K562 (cell line): Measurements from ENCODE around the gene MINK1. TPM values are rescaled to one million over a fixed set of nuclear protein-coding genes. Genes with fewer than 3 reads are reported as not detected.
"Not testable (repeated sequence)": the region's sequence is repeated elsewhere in the genome, so short reads cannot be mapped to it uniquely, and the experiment has no call there.

Experiments
- ATAC-seq: fragments of 200-7000 bp; cut with Tn5 transposase; 3 replicates; pipeline ENCODE4 v1.9.1; 2020; ENCODE audit warnings: moderate library complexity
- BruUV-seq: library from RNA; stranded (reverse); fragments of 400-500 nt; replicated peaks from 2 replicates; lab custom pipeline; 2021; lab: Mats Ljungman, UMichigan
- CTCF ChIA-PET: fragments of 300-600 bp; formaldehyde crosslinking; extraction: SDS; loops from one replicate; lab custom pipeline; 2021; ENCODE audit warnings: low intra/inter-chr PET ratio; lab: Yijun Ruan, JAX
- POLR2A ChIA-PET: fragments of 300-600, 350-650 bp; sonication (Branson Sonifier 250); formaldehyde crosslinking; extraction: SDS; loops from one replicate; lab custom pipeline; 2021; ENCODE audit warnings: antibody characterized with exemption, inconsistent platforms; lab: Yijun Ruan, JAX
- DNase-seq, 4 experiments: peaks; one replicate each; pipeline versions ENCODE4 v3.0.0 to v3.0.0-alpha.2; 2011 to 2018; ENCODE audit warnings: low spot score in 3 of 4, mixed read lengths in 3 of 4; ENCODE audit errors: extremely low read depth in 1 of 4
- FAIRE-seq: peaks from 2 replicates; lab custom pipeline; 2011; peaks lifted over from hg19 to GRCh38; lab: Jason Lieb, UNC
- H2AFZ ChIP-seq: 2 replicates; pipeline ENCODE4 v1.6.0; 2011; ENCODE audit warnings: low read depth, low read length, control low read depth, inconsistent platforms
- H3K27ac ChIP-seq: fragments of 200-600 bp; 3 replicates; pipeline ENCODE4 v1.8.0; 2011; ENCODE audit warnings: low read depth, mild to moderate bottlenecking, control low read depth, inconsistent platforms, low read length, moderate library complexity, mixed read lengths; ENCODE audit errors: extremely low read depth
- H3K27me3 ChIP-seq, 2 experiments: fragments of 300-600 bp in 1 of 2; 2 replicates in 1 of 2; 3 replicates in 1 of 2; pipeline versions ENCODE4 v1.6.0 to v1.8.0; 2011; ENCODE audit warnings: inconsistent platforms in 2 of 2, low read length in 2 of 2, mild to moderate bottlenecking in 1 of 2, mixed read lengths in 1 of 2, moderate library complexity in 1 of 2; ENCODE audit not compliant: control insufficient read depth in 2 of 2, insufficient read depth in 2 of 2
- H3K36me3 ChIP-seq: fragments of 300-600 bp; 3 replicates; pipeline ENCODE4 v1.8.0; 2011; ENCODE audit warnings: mild to moderate bottlenecking, low read length, inconsistent platforms; ENCODE audit not compliant: control insufficient read depth, insufficient read depth
- H3K4me1 ChIP-seq, 2 experiments: fragments of 200-600 bp in 1 of 2; replicated peaks in 1 of 2; 2 replicates in 1 of 2; 3 replicates in 1 of 2; pipeline versions ENCODE4 v1.5.1 to v1.8.0; 2011; ENCODE audit warnings: inconsistent platforms in 2 of 2, low read length in 2 of 2, mild to moderate bottlenecking in 1 of 2, mixed read lengths in 1 of 2, moderate library complexity in 1 of 2; ENCODE audit not compliant: control insufficient read depth in 2 of 2, insufficient read depth in 2 of 2
- H3K4me2 ChIP-seq: 2 replicates; pipeline ENCODE4 v1.6.1; 2011; ENCODE audit warnings: low read length, control low read depth, inconsistent platforms, mixed read lengths; ENCODE audit not compliant: insufficient read depth
- H3K4me3 ChIP-seq: fragments of 200-600 bp; sonication (generic), shearing (Covaris generic); 2 replicates; pipeline ENCODE4 v1.5.1; 2016; ENCODE audit warnings: control low read depth, inconsistent platforms
- H3K79me2 ChIP-seq: fragments of 200-600 bp; 3 replicates; pipeline ENCODE4 v1.8.0; 2011; ENCODE audit warnings: low read length, inconsistent platforms; ENCODE audit not compliant: control insufficient read depth, insufficient read depth
- H3K9ac ChIP-seq, 2 experiments: 2 replicates each; pipeline versions ENCODE4 v1.6.0 to v1.6.1; 2011; ENCODE audit warnings: low read depth in 2 of 2, low read length in 2 of 2, control low read depth in 1 of 2, inconsistent platforms in 1 of 2, mild to moderate bottlenecking in 1 of 2, mixed read lengths in 1 of 2; ENCODE audit not compliant: insufficient read depth in 1 of 2
- H3K9me1 ChIP-seq: one replicate; pipeline ENCODE4 v1.6.0; 2011; ENCODE audit warnings: inconsistent platforms, mild to moderate bottlenecking, low read length, moderate library complexity; ENCODE audit not compliant: control insufficient read depth, insufficient read depth
- H3K9me3 ChIP-seq: replicated peaks from 2 replicates; pipeline ENCODE4 v1.5.1; 2011; ENCODE audit warnings: low read depth, low read length, inconsistent platforms; ENCODE audit not compliant: control insufficient read depth, insufficient read depth
- H4K20me1 ChIP-seq: replicated peaks from 2 replicates; pipeline ENCODE4 v1.6.1; 2011; ENCODE audit warnings: low read length, inconsistent platforms, mixed read lengths; ENCODE audit not compliant: control insufficient read depth, insufficient read depth
- NFIC ChIP-seq: fragments of 450-650 bp; IDR thresholded peaks from 2 replicates; pipeline ENCODE4 v1.6.1; 2017; ENCODE audit warnings: mild to moderate bottlenecking, inconsistent platforms
- ZNF121 ChIP-seq: sonication (generic); formaldehyde crosslinking; conservative IDR thresholded peaks from 2 replicates; pipeline ENCODE4 v1.8.0; 2022; ENCODE audit warnings: missing genetic modification reagents
- ZNF583 ChIP-seq: fragments of 250-450 bp; sonication (Bioruptor Pico); IDR thresholded peaks from 2 replicates; pipeline ENCODE4 v1.4.0; 2020
- WGBS: fragments of 100-300 bp; shearing (Covaris generic); methylation state at CpG from one replicate; pipeline ENCODE4 v1.1.6; 2016; ENCODE audit warnings: low coverage, mixed read lengths; ENCODE audit not compliant: insufficient coverage; ENCODE audit errors: missing lambda C conversion rate; 5-methylcytosine and 5-hydroxymethylcytosine counted together
- in situ Hi-C: fragments of 300-500 bp; cut with MboI; formaldehyde crosslinking; loops from 4 replicates; pipeline ENCODE4 v1.15.0; 2018; ENCODE audit warnings: inconsistent platforms, mixed read lengths
- intact Hi-C: fragments of 100-400 bp; cut with micrococcal nuclease; formaldehyde crosslinking; loops from 2 replicates; pipeline ENCODE4 v1.14.2; 2022
- polyA plus RNA-seq, 8 experiments: library from polyadenylated mRNA; depleted of rRNA in 4 of 8; stranded (reverse) in 5 of 8; unstranded in 3 of 8; fragments of >200 nt; fragmentation: Nextera tagmentation in 2 of 8; fragmentation: Illumina TruSeq in 1 of 8; extraction: Ambion mirVana in 2 of 8; extraction: Trizol in 1 of 8; gene quantifications; 2 replicates each; pipeline versions ENCODE4 v1.2.1 to v1.2.3, GENCODE V29; 2011 to 2014; ENCODE audit warnings: inconsistent platforms in 1 of 8, missing spikeins in 1 of 8
- total RNA-seq, 7 experiments: library from RNA; depleted of rRNA in 6 of 7; stranded (reverse); fragments of >200 nt in 6 of 7; fragmentation: Illumina TruSeq in 2 of 7; extraction: Trizol in 2 of 7; gene quantifications; 2 replicates each; pipeline versions ENCODE4 v1.2.1 to v1.2.3, GENCODE V29; 2011 to 2021; ENCODE audit warnings: low replicate concordance in 1 of 7

Gene MINK1
- total and polyA plus RNA-seq, 9 of the 15 experiments (the other 6 are each of a cell fraction or from before 2014, with no cell fraction given) = 0.11 to 54.2 (median 14.9) TPM

DNA sequence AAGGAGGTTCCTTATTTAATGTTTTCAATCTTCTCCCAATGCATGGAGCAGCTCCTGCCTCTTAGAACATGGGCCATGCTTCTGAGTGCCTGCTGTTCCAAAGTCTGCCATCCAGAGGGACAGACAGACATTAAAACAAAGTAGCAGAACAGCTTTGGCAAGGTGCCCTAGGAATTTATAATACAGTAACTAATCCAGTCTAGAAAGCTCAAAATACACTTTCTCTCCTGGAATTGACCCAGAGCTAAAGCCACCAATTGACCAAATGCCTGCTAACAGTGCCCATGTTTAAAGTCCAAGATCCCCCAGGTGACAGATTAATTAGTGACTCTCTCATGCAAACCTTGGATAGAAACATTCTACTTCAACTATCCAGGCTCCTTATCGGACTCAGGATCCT lies 80.9 kb downstream of the MINK1 start:
- H2AFZ ChIP-seq = no peak overlapping the region

DNA sequence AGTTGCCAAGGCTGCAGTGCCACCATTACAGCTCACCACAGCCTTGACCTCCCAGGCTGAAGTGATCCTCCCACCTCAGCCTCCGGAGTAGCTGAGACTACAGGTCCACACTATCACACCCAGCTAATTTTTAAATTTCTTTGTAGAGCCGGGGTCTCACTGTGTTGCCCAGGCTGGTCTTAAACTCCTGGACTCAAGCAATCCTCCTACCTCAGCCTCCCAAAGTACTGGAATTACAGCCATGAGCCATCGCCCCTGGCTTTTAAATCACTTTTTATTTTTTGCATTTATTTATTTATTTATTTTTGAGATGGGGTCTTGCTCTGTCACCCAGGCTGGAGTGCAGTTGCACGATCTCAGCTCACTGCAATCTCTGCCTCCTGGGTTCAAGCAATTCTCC lies 81.4 kb downstream of the MINK1 start:
- in situ Hi-C loops = loop anchor here (10.0 kb wide), 1 partner anchor 150 kb away; no protein-coding TSS in a partner anchor
- H3K9me1 ChIP-seq, intact Hi-C loops, H3K4me3 ChIP-seq, H3K79me2 ChIP-seq, BruUV-seq, H3K4me1 ChIP-seq, H3K9me3 ChIP-seq, H3K4me2 ChIP-seq, ATAC-seq, H4K20me1 ChIP-seq, DNase-seq, H3K27me3 ChIP-seq, H3K36me3 ChIP-seq, CTCF ChIA-PET, H2AFZ ChIP-seq, H3K9ac ChIP-seq, FAIRE-seq: not testable (repeated sequence)
- POLR2A ChIA-PET = interaction anchor here (0.6 kb wide), 1 partner anchor 52 kb away, joined by 3 read pairs; no protein-coding TSS in a partner anchor
- 40% methylated on average over 3 of the region's 4 CpGs for WGBS
- peak; percentile 32; the same call in 1 of the 2 replicates for TF ChIP-seq ZNF121
- TF ChIP-seq, all 486 proteins: peak for 1; not testable (repeated sequence) for 485
- not testable (repeated sequence) for H3K27ac ChIP-seq

More for the DNA sequence above, 80.9 kb downstream of the MINK1 start:
- intact Hi-C loops (no loop called here), in situ Hi-C loops (loop anchor here (10.0 kb wide), 1 partner anchor 151 kb away; no protein-coding TSS in a partner anchor)
- no peaks in the 10 kb centered on the region for H3K79me2 ChIP-seq
- H3K4me2 ChIP-seq = no peak overlapping the region
- ATAC-seq (no peak), DNase-seq (no peak), FAIRE-seq (no peak)
- H3K4me1 ChIP-seq = peaks cover 0 to 5% of the 10 kb centered on the region in 2 experiments; a peak in 4 of 5 replicates
- CTCF ChIA-PET = no interaction called here
- no peaks in the 10 kb centered on the region for H3K9me1 ChIP-seq
- no peak overlapping the region for H3K4me3 ChIP-seq
- H3K27ac ChIP-seq = no peak overlapping the region
- H3K36me3 ChIP-seq = no peaks in the 10 kb centered on the region
- H3K27me3 ChIP-seq = no peaks in the 10 kb centered on the region
- no peaks in the 10 kb centered on the region for H4K20me1 ChIP-seq
- H3K9me3 ChIP-seq = no peaks in the 10 kb centered on the region
- no peak overlapping the region for H3K9ac ChIP-seq
- no CpG with 5 or more reads among the region's 1 CpG for WGBS
- BruUV-seq = no TSS peak
- POLR2A ChIA-PET = interaction anchor here (0.6 to 0.7 kb wide), 3 partner anchors 48 to 171 kb away, joined by 3 to 4 read pairs (median 3); no protein-coding TSS in a partner anchor
- TF ChIP-seq NFIC = 0 out of 2 replicates have a peak, but pooled peaks have one; percentile 10
- no peak for TF ChIP-seq ZNF583
- TF ChIP-seq, all 486 proteins: peak for 1
